Astrocyte of the cerebellum (primary cell): ENCODE measurements around the gene SLC16A9.

Experiments used
- DNase-seq: peaks from one replicate; pipeline ENCODE4 v3.0.0-alpha.2; 2011; ENCODE audit warnings: low read depth
- H3K4me3 ChIP-seq: 2 replicates; pipeline ENCODE4 v1.5.1; 2011; ENCODE audit warnings: mild to moderate bottlenecking, low read depth, low read length, moderate library complexity
- in situ Hi-C: cut with HindIII; loops from 2 replicates; pipeline ENCODE4 v1.10.0; 2017; ENCODE audit warnings: low sequenced_read_pairs
- TF ChIP-seq, protein P1 (sequence below): IDR thresholded peaks from 2 replicates; pipeline ENCODE4 v1.5.1; 2012; ENCODE audit warnings: low read length, low read depth, moderate library complexity, mild to moderate bottlenecking; ENCODE audit errors: missing control alignments

Gene SLC16A9

GRCh38 chr10:59657724-59658123, 51.9 kb downstream of the SLC16A9 start:
- DNase-seq: no peak
- in situ Hi-C loops: no loop called here
- TF ChIP-seq, protein P1, sequence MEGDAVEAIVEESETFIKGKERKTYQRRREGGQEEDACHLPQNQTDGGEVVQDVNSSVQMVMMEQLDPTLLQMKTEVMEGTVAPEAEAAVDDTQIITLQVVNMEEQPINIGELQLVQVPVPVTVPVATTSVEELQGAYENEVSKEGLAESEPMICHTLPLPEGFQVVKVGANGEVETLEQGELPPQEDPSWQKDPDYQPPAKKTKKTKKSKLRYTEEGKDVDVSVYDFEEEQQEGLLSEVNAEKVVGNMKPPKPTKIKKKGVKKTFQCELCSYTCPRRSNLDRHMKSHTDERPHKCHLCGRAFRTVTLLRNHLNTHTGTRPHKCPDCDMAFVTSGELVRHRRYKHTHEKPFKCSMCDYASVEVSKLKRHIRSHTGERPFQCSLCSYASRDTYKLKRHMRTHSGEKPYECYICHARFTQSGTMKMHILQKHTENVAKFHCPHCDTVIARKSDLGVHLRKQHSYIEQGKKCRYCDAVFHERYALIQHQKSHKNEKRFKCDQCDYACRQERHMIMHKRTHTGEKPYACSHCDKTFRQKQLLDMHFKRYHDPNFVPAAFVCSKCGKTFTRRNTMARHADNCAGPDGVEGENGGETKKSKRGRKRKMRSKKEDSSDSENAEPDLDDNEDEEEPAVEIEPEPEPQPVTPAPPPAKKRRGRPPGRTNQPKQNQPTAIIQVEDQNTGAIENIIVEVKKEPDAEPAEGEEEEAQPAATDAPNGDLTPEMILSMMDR: no peak
- no peak overlapping the region for H3K4me3 ChIP-seq

- TF ChIP-seq, protein P1: no peak
- in situ Hi-C loops: no loop called here
- DNase-seq: no peak
- no peak overlapping the region for H3K4me3 ChIP-seq
Observed at GRCh38 chr10:59655309-59655708, 54.3 kb downstream of the SLC16A9 start.

GRCh38 chr10:59654007-59654406, 55.6 kb downstream of the SLC16A9 start:
- TF ChIP-seq, protein P1: no peak
- in situ Hi-C loops: no loop called here
- no peak overlapping the region for H3K4me3 ChIP-seq
- peak; percentile 18 for DNase-seq

DNA sequence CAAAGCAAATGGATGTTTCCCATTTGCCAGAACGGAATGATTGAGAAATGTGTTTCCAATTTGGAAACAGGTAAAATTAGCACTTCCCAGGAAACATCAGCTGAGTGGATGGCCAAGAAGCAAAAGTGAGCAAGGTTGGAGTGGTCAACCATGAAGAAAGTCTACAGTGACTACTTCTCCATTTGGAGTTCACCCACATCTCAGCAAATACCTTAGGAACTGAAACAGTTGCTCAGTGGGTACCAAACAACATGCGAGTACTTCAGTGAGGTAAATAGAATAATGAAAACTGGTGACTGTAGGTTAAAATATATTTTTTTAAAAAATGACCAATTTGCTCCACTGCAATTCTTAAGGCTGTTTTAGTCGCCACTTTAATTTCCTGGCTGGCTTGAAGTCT, 57.7 kb downstream of the SLC16A9 start:
- TF ChIP-seq, protein P1: no peak
- in situ Hi-C loops: no loop called here
- DNase-seq: no peak
- H3K4me3 ChIP-seq: no peak overlapping the region

- in situ Hi-C loops: loop anchor here (5.0 kb wide), 1 partner anchor 33 kb away; no protein-coding TSS in a partner anchor
- DNase-seq: no peak
- TF ChIP-seq, protein P1: no peak
- H3K4me3 ChIP-seq: no peak overlapping the region
Observed at GRCh38 chr10:59649606-59650346, 59.9 kb downstream of the SLC16A9 start.

- TF ChIP-seq, protein P1: no peak
- in situ Hi-C loops: loop anchor here (5.0 kb wide), 1 partner anchor 34 kb away; no protein-coding TSS in a partner anchor
- DNase-seq: peak; percentile 55
- H3K4me3 ChIP-seq: no peak overlapping the region
Observed at GRCh38 chr10:59648711-59649201, 60.9 kb downstream of the SLC16A9 start.
